WERI-Rb-1 (cell line): ENCODE data around the gene LTBP1.

ENCODE experiments used
- DNase-seq: peaks from one replicate; pipeline ENCODE4 v3.0.0-alpha.2; 2020
- H3K27ac ChIP-seq: fragments of 250-450 bp; sonication (Bioruptor Pico); 2 replicates; pipeline ENCODE4 v1.5.1; 2020; ENCODE audit warnings: mild to moderate bottlenecking, moderate library complexity
- H3K27me3 ChIP-seq: fragments of 250-450 bp; sonication (Bioruptor Pico); 2 replicates; pipeline ENCODE4 v1.5.1; 2021; ENCODE audit warnings: mild to moderate bottlenecking, low read depth, moderate library complexity; ENCODE audit not compliant: insufficient read depth, severe bottlenecking
- H3K36me3 ChIP-seq: fragments of 250-450 bp; sonication (Bioruptor Pico); 2 replicates; pipeline ENCODE4 v1.5.1; 2020; ENCODE audit warnings: mild to moderate bottlenecking, moderate library complexity
- H3K4me3 ChIP-seq: 2 replicates; pipeline ENCODE4 v1.5.1; 2011; ENCODE audit warnings: low read depth, mild to moderate bottlenecking, control low read depth, low read length
- H3K9me3 ChIP-seq: fragments of 250-450 bp; sonication (Bioruptor Pico); 2 replicates; pipeline ENCODE4 v1.5.1; 2021; ENCODE audit warnings: mild to moderate bottlenecking, moderate library complexity; ENCODE audit not compliant: severe bottlenecking
- CTCF ChIP-seq: IDR thresholded peaks from 2 replicates; pipeline ENCODE4 v1.5.1; 2011; ENCODE audit warnings: low read depth, mild to moderate bottlenecking, control low read depth, inconsistent platforms, low read length

LTBP1 gene

DNA sequence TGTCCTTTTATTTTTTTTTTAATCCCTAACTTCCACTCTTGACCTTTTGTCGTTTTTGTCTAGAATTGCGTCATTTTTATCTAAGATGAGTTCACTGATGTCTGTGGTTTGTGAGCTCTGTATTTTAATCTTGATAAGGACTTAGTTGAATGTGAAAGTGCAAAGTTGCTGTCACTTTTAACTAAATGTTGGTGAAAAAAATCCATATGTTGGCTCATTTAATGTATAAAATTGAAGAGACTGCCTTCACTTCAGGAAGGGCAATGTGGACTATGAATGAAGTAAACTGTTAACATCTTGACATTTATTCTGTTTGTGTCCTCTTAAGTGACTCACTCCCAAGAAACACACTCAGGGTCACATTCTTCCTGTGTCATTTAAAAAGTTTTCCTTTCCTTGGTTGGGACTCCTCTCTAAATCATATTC is 273.1 kb downstream of the LTBP1 start:
- Histone ChIP-seq H3K36me3 (no peaks in the 10 kb centered on the region), H3K4me3 (no peak overlapping the region), H3K9me3 (no peaks in the 10 kb centered on the region), H3K27me3 (no peaks in the 10 kb centered on the region), H3K27ac (no peak overlapping the region)
- no peak for DNase-seq
- TF ChIP-seq CTCF, result no peak

DNA sequence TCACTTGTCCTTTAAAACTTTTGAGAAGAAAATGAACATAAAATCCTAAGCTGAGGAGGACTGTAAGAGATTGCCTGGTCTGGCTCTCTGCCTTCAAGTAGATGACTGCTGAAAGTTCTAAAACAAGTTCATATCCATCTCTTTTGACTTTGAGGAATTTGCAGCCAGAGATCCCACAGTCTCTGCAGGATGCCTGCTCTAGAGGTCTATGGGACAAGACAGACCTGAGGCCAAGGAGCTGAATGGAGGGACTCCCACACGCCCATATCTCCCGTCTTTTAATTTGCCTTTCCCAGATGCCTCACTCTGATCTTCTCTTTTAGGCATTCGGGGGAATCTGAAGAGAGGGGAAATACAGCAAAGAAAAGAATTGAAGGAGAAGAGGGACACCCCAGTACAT is 273.8 kb downstream of the LTBP1 start:
- no peak for DNase-seq
- Histone ChIP-seq H3K9me3 (no peaks in the 10 kb centered on the region), H3K27me3 (no peaks in the 10 kb centered on the region), H3K27ac (no peak overlapping the region), H3K36me3 (no peaks in the 10 kb centered on the region), H3K4me3 (no peak overlapping the region)
- TF ChIP-seq CTCF, result no peak

GRCh38 chr2:33221046-33221784 is 274.5 kb downstream of the LTBP1 start:
- no peak for TF ChIP-seq CTCF
- H3K27ac ChIP-seq, result no peak overlapping the region
- no peaks in the 10 kb centered on the region for H3K27me3 ChIP-seq
- no peak for DNase-seq
- no peaks in the 10 kb centered on the region for H3K36me3 ChIP-seq
- H3K4me3 ChIP-seq, result no peak overlapping the region
- no peaks in the 10 kb centered on the region for H3K9me3 ChIP-seq

DNA sequence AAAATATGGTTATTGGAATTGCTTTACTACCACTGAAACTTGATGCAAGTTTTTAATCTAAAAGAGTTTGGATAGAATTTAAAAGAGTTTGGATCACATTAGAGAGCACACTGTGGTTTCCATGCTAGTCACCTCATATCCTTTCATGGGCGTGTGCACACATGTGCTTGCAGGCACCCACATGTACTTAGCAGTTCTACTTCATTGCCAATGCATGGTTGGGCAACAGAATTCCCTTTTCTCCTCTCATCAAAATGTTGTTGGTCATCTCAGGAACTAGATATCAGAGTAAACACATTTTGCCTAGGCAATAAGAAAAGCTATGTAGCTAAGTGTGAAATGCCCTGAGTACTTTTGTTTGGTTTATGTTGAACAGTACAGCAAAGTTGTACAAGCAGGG is 275.6 kb downstream of the LTBP1 start:
- Histone ChIP-seq H3K9me3 (no peaks in the 10 kb centered on the region), H3K27ac (no peak overlapping the region), H3K4me3 (no peak overlapping the region), H3K27me3 (no peaks in the 10 kb centered on the region), H3K36me3 (no peaks in the 10 kb centered on the region)
- DNase-seq, result no peak
- TF ChIP-seq CTCF, result no peak

DNA sequence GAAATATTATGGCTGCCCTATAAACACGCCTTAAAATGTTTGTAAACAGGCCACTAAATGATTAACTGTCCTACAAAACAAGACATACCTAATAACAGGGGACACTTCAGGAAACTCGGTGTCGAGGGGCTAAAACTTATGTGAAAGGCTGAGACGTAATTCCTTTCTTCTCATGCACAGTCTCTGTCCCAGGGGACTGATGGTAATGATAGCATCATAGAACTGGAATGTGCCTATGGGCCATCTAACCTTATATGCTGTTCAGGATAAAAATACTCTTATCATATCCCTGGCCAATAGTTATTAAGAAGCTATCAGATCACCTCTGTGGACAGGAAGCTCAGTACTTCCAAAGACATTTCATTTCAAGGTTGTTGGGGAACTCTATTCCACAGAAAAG is 277.1 kb downstream of the LTBP1 start:
- no peak for DNase-seq
- TF ChIP-seq CTCF, result no peak
- H3K27me3 ChIP-seq, result no peaks in the 10 kb centered on the region
- H3K27ac ChIP-seq, result no peak overlapping the region
- no peak overlapping the region for H3K4me3 ChIP-seq
- H3K9me3 ChIP-seq, result no peaks in the 10 kb centered on the region
- no peaks in the 10 kb centered on the region for H3K36me3 ChIP-seq

DNA sequence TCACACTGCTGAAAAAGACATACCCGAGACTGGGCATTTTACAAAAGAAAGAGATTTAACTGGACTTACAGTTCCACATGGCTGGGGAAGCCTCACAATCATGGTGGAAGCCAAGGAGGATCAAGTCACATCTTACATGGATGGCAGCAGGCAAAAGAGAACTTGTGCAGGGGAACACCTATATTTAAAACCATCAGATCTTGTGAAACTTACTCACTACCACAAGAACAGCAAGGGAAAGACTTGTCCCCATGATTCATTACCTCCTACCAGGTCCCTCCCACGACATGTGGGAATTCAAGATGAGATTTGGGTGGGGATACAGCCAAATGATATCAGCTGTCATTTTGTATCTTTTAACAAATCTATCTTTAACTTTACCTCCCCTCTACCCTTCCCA is 278.6 kb downstream of the LTBP1 start:
- TF ChIP-seq CTCF, result no peak
- no peak for DNase-seq
- no peaks in the 10 kb centered on the region for H3K36me3 ChIP-seq

More for the DNA sequence above, 278.6 kb downstream of the LTBP1 start:
- no peaks in the 10 kb centered on the region for H3K27me3 ChIP-seq
- no peaks in the 10 kb centered on the region for H3K9me3 ChIP-seq
- H3K27ac ChIP-seq, result no peak overlapping the region
- no peak overlapping the region for H3K4me3 ChIP-seq
